Measurements from ENCODE around the gene NFATC2. TPM values are rescaled to one million over a fixed set of nuclear protein-coding genes. Genes with fewer than 3 reads are reported as not detected.
A peak's percentile ranks its signal among the peaks of the same experiment; 100 is the strongest.

NFATC2 gene
- total and polyA plus RNA-seq, 2 experiments from 2014 or later: 0.52 to 0.59 TPM

DNA sequence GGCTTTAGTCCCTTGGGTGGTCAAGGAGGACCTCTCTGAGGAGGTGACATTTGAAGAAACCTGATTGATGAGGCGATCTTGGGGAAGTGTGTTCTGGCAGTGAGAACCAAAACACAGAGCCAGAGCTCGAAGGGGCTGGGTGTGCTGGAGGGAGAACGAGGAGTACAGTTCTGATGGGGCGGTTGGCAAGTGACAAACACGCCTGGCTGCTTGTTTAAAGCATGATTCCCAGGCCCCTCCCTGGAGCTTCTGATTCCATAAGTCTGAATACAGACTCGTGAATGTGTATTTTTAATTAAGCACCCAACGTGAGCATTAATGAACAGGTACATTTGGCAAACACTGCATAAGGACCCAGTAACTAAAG lies 886 bp upstream of the NFATC2 start:
- Mint-ChIP-seq H3K36me3 (ENCODE audit: low read depth) (no peaks in the 10 kb centered on the region; the same call in 1 of the 3 replicates), H3K4me1 (peaks cover 22% of the 10 kb centered on the region), H3K27me3 (ENCODE audit: insufficient read depth, low read depth, poor library complexity) (peaks cover 24% of the 10 kb centered on the region), H3K4me3 (peak overlapping the region; percentile 65), H3K9me3 (peaks cover 3% of the 10 kb centered on the region; the same call in 1 of the 3 replicates), H3K27ac (no peak overlapping the region)
- Histone ChIP-seq H3F3A (replicated peaks; ENCODE audit: low read depth) (peaks cover 3% of the 10 kb centered on the region; the same call in 1 of the 2 replicates), H3K27ac (ENCODE audit: low read depth) (no peak overlapping the region), H3K79me2 (replicated peaks; ENCODE audit: insufficient read depth) (no peaks in the 10 kb centered on the region), H3K36me3 (ENCODE audit: insufficient read depth) (no peaks in the 10 kb centered on the region), H3K27me3 (ENCODE audit: insufficient read depth) (peaks cover 62% of the 10 kb centered on the region), H3K4me1 (ENCODE audit: insufficient read depth) (no peaks in the 10 kb centered on the region; the same call in 1 of the 2 replicates), H3K4me2 (peak overlapping the region; percentile 81), H4K20me1 (replicated peaks; ENCODE audit: insufficient read depth) (no peaks in the 10 kb centered on the region), H2AFZ (0 out of 2 replicates have a peak overlapping the region, but pooled peaks have one; percentile 81), H3K4me3 (peak overlapping the region; percentile 69; the same call in 1 of the 2 replicates), H3K9me2 (ENCODE audit: insufficient read depth) (peaks cover 7% of the 10 kb centered on the region; the same call in 1 of the 2 replicates)
- DNase-seq (ENCODE audit: low spot score): no peak
- no peak for TF ChIP-seq EZH2phosphoT487 (IDR thresholded peaks at IDR 0.05; ENCODE audit: unreplicated experiment)
- TF ChIP-seq, protein P1, sequence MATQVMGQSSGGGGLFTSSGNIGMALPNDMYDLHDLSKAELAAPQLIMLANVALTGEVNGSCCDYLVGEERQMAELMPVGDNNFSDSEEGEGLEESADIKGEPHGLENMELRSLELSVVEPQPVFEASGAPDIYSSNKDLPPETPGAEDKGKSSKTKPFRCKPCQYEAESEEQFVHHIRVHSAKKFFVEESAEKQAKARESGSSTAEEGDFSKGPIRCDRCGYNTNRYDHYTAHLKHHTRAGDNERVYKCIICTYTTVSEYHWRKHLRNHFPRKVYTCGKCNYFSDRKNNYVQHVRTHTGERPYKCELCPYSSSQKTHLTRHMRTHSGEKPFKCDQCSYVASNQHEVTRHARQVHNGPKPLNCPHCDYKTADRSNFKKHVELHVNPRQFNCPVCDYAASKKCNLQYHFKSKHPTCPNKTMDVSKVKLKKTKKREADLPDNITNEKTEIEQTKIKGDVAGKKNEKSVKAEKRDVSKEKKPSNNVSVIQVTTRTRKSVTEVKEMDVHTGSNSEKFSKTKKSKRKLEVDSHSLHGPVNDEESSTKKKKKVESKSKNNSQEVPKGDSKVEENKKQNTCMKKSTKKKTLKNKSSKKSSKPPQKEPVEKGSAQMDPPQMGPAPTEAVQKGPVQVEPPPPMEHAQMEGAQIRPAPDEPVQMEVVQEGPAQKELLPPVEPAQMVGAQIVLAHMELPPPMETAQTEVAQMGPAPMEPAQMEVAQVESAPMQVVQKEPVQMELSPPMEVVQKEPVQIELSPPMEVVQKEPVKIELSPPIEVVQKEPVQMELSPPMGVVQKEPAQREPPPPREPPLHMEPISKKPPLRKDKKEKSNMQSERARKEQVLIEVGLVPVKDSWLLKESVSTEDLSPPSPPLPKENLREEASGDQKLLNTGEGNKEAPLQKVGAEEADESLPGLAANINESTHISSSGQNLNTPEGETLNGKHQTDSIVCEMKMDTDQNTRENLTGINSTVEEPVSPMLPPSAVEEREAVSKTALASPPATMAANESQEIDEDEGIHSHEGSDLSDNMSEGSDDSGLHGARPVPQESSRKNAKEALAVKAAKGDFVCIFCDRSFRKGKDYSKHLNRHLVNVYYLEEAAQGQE (IDR thresholded peaks at IDR 0.05; ENCODE audit: unreplicated experiment): no peak
- no peak for TF ChIP-seq ZNF114 (CRISPR knock-in tag; IDR thresholded peaks at IDR 0.05)
- TF ChIP-seq, protein P2, sequence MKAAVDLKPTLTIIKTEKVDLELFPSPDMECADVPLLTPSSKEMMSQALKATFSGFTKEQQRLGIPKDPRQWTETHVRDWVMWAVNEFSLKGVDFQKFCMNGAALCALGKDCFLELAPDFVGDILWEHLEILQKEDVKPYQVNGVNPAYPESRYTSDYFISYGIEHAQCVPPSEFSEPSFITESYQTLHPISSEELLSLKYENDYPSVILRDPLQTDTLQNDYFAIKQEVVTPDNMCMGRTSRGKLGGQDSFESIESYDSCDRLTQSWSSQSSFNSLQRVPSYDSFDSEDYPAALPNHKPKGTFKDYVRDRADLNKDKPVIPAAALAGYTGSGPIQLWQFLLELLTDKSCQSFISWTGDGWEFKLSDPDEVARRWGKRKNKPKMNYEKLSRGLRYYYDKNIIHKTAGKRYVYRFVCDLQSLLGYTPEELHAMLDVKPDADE (IDR thresholded peaks at IDR 0.05): no peak
- no peak for ATAC-seq

DNA sequence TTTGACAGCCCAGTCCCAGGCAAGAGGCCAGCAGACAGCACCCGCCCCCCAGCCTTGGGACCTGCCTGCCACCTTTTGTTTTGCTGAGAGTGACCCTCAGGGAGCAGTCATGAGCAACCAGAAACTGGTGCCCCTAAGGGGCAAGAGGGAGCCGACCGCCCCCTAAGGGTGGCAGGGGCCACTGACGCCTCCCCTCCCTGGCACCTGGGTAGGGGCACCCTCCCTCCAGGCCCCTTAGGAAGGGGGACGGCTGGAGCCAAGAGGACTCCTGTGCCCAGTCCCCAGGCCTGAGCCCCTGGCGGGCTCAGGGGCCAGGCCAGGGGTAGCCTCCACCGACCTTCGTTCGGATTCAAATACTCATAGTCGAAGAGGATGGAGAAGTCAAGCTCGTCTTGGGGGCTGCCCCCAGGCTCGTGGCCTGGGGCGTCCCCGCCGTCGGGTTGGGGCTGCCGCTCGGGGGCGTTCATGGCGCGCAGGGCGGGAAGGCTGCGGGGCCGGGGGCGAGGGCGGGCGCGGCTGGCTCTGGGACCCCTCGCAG lies 417 bp downstream of the NFATC2 start:
- peak overlapping the region; percentile 91 for H2AFZ ChIP-seq
- peak overlapping the region; percentile 48; the same call in 2 of the 3 replicates for H3K4me3 Mint-ChIP-seq
- no peak overlapping the region for H3K27ac ChIP-seq (ENCODE audit: low read depth)
- no peaks in the 10 kb centered on the region for H4K20me1 ChIP-seq (replicated peaks; ENCODE audit: insufficient read depth)
- TF ChIP-seq, protein P3, sequence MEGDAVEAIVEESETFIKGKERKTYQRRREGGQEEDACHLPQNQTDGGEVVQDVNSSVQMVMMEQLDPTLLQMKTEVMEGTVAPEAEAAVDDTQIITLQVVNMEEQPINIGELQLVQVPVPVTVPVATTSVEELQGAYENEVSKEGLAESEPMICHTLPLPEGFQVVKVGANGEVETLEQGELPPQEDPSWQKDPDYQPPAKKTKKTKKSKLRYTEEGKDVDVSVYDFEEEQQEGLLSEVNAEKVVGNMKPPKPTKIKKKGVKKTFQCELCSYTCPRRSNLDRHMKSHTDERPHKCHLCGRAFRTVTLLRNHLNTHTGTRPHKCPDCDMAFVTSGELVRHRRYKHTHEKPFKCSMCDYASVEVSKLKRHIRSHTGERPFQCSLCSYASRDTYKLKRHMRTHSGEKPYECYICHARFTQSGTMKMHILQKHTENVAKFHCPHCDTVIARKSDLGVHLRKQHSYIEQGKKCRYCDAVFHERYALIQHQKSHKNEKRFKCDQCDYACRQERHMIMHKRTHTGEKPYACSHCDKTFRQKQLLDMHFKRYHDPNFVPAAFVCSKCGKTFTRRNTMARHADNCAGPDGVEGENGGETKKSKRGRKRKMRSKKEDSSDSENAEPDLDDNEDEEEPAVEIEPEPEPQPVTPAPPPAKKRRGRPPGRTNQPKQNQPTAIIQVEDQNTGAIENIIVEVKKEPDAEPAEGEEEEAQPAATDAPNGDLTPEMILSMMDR (conservative IDR thresholded peaks at IDR 0.05; ENCODE audit: low read depth in 2 of 2): peak; percentile 56 to 59
- no peak for TF ChIP-seq JUNB (IDR thresholded peaks at IDR 0.05; ENCODE audit: unreplicated experiment)
- no peaks in the 10 kb centered on the region for H3K79me2 ChIP-seq (replicated peaks; ENCODE audit: insufficient read depth)
- no peaks in the 10 kb centered on the region; the same call in 1 of the 3 replicates for H3K36me3 Mint-ChIP-seq (ENCODE audit: low read depth)
- H3K36me3 ChIP-seq (ENCODE audit: insufficient read depth): no peaks in the 10 kb centered on the region
- peaks cover 3% of the 10 kb centered on the region; the same call in 1 of the 3 replicates for H3K9me3 Mint-ChIP-seq
- peaks cover 18% of the 10 kb centered on the region for H3K4me1 Mint-ChIP-seq
- peaks cover 53% of the 10 kb centered on the region for H3K27me3 ChIP-seq (ENCODE audit: insufficient read depth)
- DNase-seq (ENCODE audit: low spot score) (peak; percentile 55), ATAC-seq (peak; percentile 71)
- peak overlapping the region; percentile 85 for H3K4me2 ChIP-seq
- peak overlapping the region; percentile 69 for H3K4me3 ChIP-seq
- H3K4me1 ChIP-seq (ENCODE audit: insufficient read depth): no peaks in the 10 kb centered on the region; the same call in 1 of the 2 replicates
- peaks cover 3% of the 10 kb centered on the region; the same call in 1 of the 2 replicates for H3F3A ChIP-seq (replicated peaks; ENCODE audit: low read depth)
- peaks cover 7% of the 10 kb centered on the region; the same call in 1 of the 2 replicates for H3K9me2 ChIP-seq (ENCODE audit: insufficient read depth)
- H3K27me3 Mint-ChIP-seq (ENCODE audit: insufficient read depth, low read depth, poor library complexity): peaks cover 24% of the 10 kb centered on the region
- no peak overlapping the region for H3K27ac Mint-ChIP-seq
